SK-N-SH (cell line): ENCODE measurements around the gene SMYD2. TPM values are rescaled to one million over a fixed set of nuclear protein-coding genes. Genes with fewer than 3 reads are reported as not detected.

Experiments
- CTCF ChIA-PET: fragments of 300-600, 350-600 bp; formaldehyde crosslinking; extraction: SDS; loops from one replicate; lab custom pipeline; 2021; lab: Yijun Ruan, JAX
- POLR2A ChIA-PET: fragments of 350-600 bp; sonication (Branson Sonifier 250); formaldehyde crosslinking; extraction: SDS; loops from one replicate; lab custom pipeline; 2020; ENCODE audit warnings: antibody characterized with exemption, inconsistent platforms; lab: Yijun Ruan, JAX
- DNase-seq: peaks from one replicate; pipeline ENCODE4 v3.0.0; 2012
- H2AFZ ChIP-seq: fragments of 200-600 bp; sonication (generic); 2 replicates; pipeline ENCODE4 v1.8.1; 2016; ENCODE audit warnings: antibody characterized with exemption, mild to moderate bottlenecking, low read depth
- H3F3A ChIP-seq: fragments of 200-600 bp; sonication (generic); replicated peaks from 2 replicates; pipeline ENCODE3; 2016; ENCODE audit warnings: antibody characterized with exemption, mild to moderate bottlenecking; ENCODE audit not compliant: insufficient read depth
- H3K27ac ChIP-seq, 2 experiments: fragments of 200-500 bp in 1 of 2; fragments of 200-600 bp in 1 of 2; sonication (Bioruptor generic) in 1 of 2; sonication (generic), shearing (Covaris generic) in 1 of 2; 2 replicates each; pipeline versions ENCODE4 v1.5.1 to v1.6.1; 2014 to 2016; ENCODE audit warnings: low read depth in 2 of 2, inconsistent platforms in 1 of 2, low read length in 1 of 2, mild to moderate bottlenecking in 1 of 2, mixed read lengths in 1 of 2
- H3K27me3 ChIP-seq: fragments of 200-600 bp; sonication (generic), shearing (Covaris generic); 2 replicates; pipeline ENCODE4 v1.6.1; 2016; ENCODE audit warnings: mixed run types; ENCODE audit not compliant: insufficient read depth
- H3K36me3 ChIP-seq, 2 experiments: fragments of 200-500 bp in 1 of 2; fragments of 200-600 bp in 1 of 2; sonication (Bioruptor generic) in 1 of 2; sonication (generic) in 1 of 2; replicated peaks in 1 of 2; 2 replicates each; pipeline versions ENCODE3 to v1.5.1; 2014 to 2016; ENCODE audit warnings: low read length in 1 of 2, mild to moderate bottlenecking in 1 of 2; ENCODE audit not compliant: insufficient read depth in 2 of 2, control insufficient read depth in 1 of 2
- H3K4me1 ChIP-seq, 2 experiments: fragments of 200-500 bp in 1 of 2; fragments of 200-600 bp in 1 of 2; sonication (Bioruptor generic) in 1 of 2; sonication (generic), shearing (Covaris generic) in 1 of 2; 2 replicates each; pipeline versions ENCODE4 v1.5.1 to v1.6.1; 2014 to 2016; ENCODE audit warnings: low read depth in 1 of 2, low read length in 1 of 2, mixed run types in 1 of 2; ENCODE audit not compliant: insufficient read depth in 2 of 2, control insufficient read depth in 1 of 2
- H3K4me2 ChIP-seq: fragments of 200-600 bp; sonication (generic), shearing (Covaris generic); 2 replicates; pipeline ENCODE4 v1.6.1; 2017; ENCODE audit warnings: mixed run types
- H3K4me3 ChIP-seq, 2 experiments: fragments of 200-500 bp in 1 of 2; fragments of 200-600 bp in 1 of 2; sonication (Bioruptor generic) in 1 of 2; sonication (generic), shearing (Covaris generic) in 1 of 2; 2 replicates each; pipeline versions ENCODE4 v1.5.1 to v1.8.1; 2014 to 2016; ENCODE audit warnings: low read depth in 2 of 2, inconsistent platforms in 1 of 2, low read length in 1 of 2, mild to moderate bottlenecking in 1 of 2, mixed read lengths in 1 of 2, moderate library complexity in 1 of 2
- H3K79me2 ChIP-seq: fragments of 200-600 bp; sonication (generic); 2 replicates; pipeline ENCODE4 v1.8.1; 2017; ENCODE audit warnings: mild to moderate bottlenecking; ENCODE audit not compliant: insufficient read depth
- H3K9ac ChIP-seq: fragments of 200-600 bp; sonication (generic); 2 replicates; pipeline ENCODE4 v1.6.1; 2017; ENCODE audit warnings: mixed run types
- H3K9me2 ChIP-seq: fragments of 200-600 bp; sonication (generic); 2 replicates; pipeline ENCODE4 v1.6.1; 2017; ENCODE audit warnings: mixed run types
- H3K9me3 ChIP-seq: fragments of 200-600 bp; sonication (generic); 2 replicates; pipeline ENCODE4 v1.6.1; 2017; ENCODE audit warnings: mixed run types, mild to moderate bottlenecking, moderate library complexity
- H4K20me1 ChIP-seq: fragments of 200-600 bp; sonication (generic); 2 replicates; pipeline ENCODE4 v1.6.1; 2017; ENCODE audit warnings: mild to moderate bottlenecking, mixed run types; ENCODE audit not compliant: insufficient read depth
- CTCF ChIP-seq: fragments of 200-600 bp; sonication (generic); IDR thresholded peaks from 2 replicates; pipeline ENCODE4 v1.6.1; 2017; ENCODE audit warnings: antibody characterized with exemption, mild to moderate bottlenecking, moderate library complexity
- ELF1 ChIP-seq: IDR thresholded peaks from 2 replicates; pipeline ENCODE4 v1.4.0; 2012
- EP300 ChIP-seq, 2 experiments: IDR thresholded peaks; 2 replicates each; pipeline versions ENCODE4 v1.4.0 to v1.6.1; 2012; ENCODE audit warnings: borderline replicate concordance in 1 of 2, low read depth in 1 of 2, low read length in 1 of 2
- FOSL2 ChIP-seq: IDR thresholded peaks from 2 replicates; pipeline ENCODE4 v1.4.0; 2012; ENCODE audit warnings: low read depth, mild to moderate bottlenecking, moderate library complexity, borderline replicate concordance
- FOXJ3 ChIP-seq: sonication (generic); formaldehyde crosslinking; IDR thresholded peaks from 2 replicates; pipeline ENCODE4 v1.5.1; 2020; ENCODE audit warnings: mild to moderate bottlenecking, missing genetic modification reagents
- GABPA ChIP-seq: IDR thresholded peaks from 2 replicates; pipeline ENCODE4 v1.4.0; 2012; ENCODE audit warnings: low read depth, mild to moderate bottlenecking
- GATA2 ChIP-seq: sonication (generic); formaldehyde crosslinking; IDR thresholded peaks from 2 replicates; pipeline ENCODE4 v1.5.0; 2020; ENCODE audit warnings: mild to moderate bottlenecking, missing genetic modification reagents
- MEF2A ChIP-seq: IDR thresholded peaks from 2 replicates; pipeline ENCODE4 v1.4.0; 2012; ENCODE audit warnings: low read depth, borderline replicate concordance
- NFIC ChIP-seq: IDR thresholded peaks from 2 replicates; pipeline ENCODE4 v1.4.0; 2012; ENCODE audit warnings: borderline replicate concordance
- POLR2AphosphoS5 ChIP-seq: IDR thresholded peaks from 2 replicates; pipeline ENCODE4 v1.6.1; 2012; ENCODE audit warnings: low read depth, low read length
- RAD21 ChIP-seq: IDR thresholded peaks from 2 replicates; pipeline ENCODE4 v1.6.1; 2012; ENCODE audit warnings: mild to moderate bottlenecking, low read length
- RFX5 ChIP-seq: IDR thresholded peaks from 2 replicates; pipeline ENCODE4 v1.6.1; 2012; ENCODE audit warnings: mild to moderate bottlenecking, improper control_type of control experiment, low read length
- RXRA ChIP-seq: IDR thresholded peaks from 2 replicates; pipeline ENCODE4 v1.4.0; 2012; ENCODE audit warnings: low read depth, mild to moderate bottlenecking, borderline replicate concordance
- TAF1 ChIP-seq: IDR thresholded peaks from 2 replicates; pipeline ENCODE4 v1.6.1; 2012; ENCODE audit warnings: low read depth, mild to moderate bottlenecking, low read length, moderate library complexity, borderline replicate concordance
- TEAD4 ChIP-seq: IDR thresholded peaks from 2 replicates; pipeline ENCODE4 v1.4.0; 2012; ENCODE audit warnings: mild to moderate bottlenecking, borderline replicate concordance; ENCODE audit not compliant: insufficient read depth
- USF1 ChIP-seq: IDR thresholded peaks from 2 replicates; pipeline ENCODE4 v1.4.0; 2012; ENCODE audit warnings: low read depth, borderline replicate concordance
- USF2 ChIP-seq: fragments of 150-350 bp; IDR thresholded peaks from 2 replicates; pipeline ENCODE4 v1.6.1; 2017; ENCODE audit warnings: antibody characterized with exemption, low read length, low read depth, borderline replicate concordance
- YY1 ChIP-seq: IDR thresholded peaks from 2 replicates; pipeline ENCODE4 v1.4.0; 2012; ENCODE audit warnings: low read depth, mild to moderate bottlenecking
- ZBTB33 ChIP-seq: IDR thresholded peaks from 2 replicates; pipeline ENCODE4 v1.4.0; 2012; ENCODE audit warnings: low read depth, borderline replicate concordance
- WGBS: methylation state at CpG from one replicate; pipeline ENCODE4 v1.1.6; 2017; ENCODE audit warnings: low lambda C conversion rate; 5-methylcytosine and 5-hydroxymethylcytosine counted together
- polyA plus RNA-seq, 3 experiments: library from polyadenylated mRNA; depleted of rRNA; stranded (reverse); fragments of >200 nt; gene quantifications; 2 replicates each; pipeline ENCODE4 v1.2.3, GENCODE V29; 2012

SMYD2 gene
- polyA plus RNA-seq, 1 of the 3 experiments (the other 2 are of a cell fraction): 23.1 TPM

GRCh38 chr1:214318356-214318755 lies 37.4 kb downstream of the SMYD2 start:
- TF ChIP-seq USF2 (no peak), ELF1 (no peak), RXRA (no peak), NFIC (no peak), EP300 (IDR thresholded peaks at IDR 0.05; ENCODE audit: borderline replicate concordance in 1 of 2, low read depth in 1 of 2, low read length in 1 of 2) (no peak)
- Histone ChIP-seq H3K9me2 (no peaks in the 10 kb centered on the region), H3F3A (no peaks in the 10 kb centered on the region), H3K27me3 (no peaks in the 10 kb centered on the region), H3K9ac (no peak overlapping the region), H3K79me2 (no peaks in the 10 kb centered on the region), H3K4me2 (no peak overlapping the region), H3K4me3 (no peak overlapping the region), H3K36me3 (peaks cover 9 to 31% of the 10 kb centered on the region in 2 experiments), H3K9me3 (no peaks in the 10 kb centered on the region), H4K20me1 (no peaks in the 10 kb centered on the region), H3K27ac (no peak overlapping the region), H3K4me1 (peaks cover 0 to 5% of the 10 kb centered on the region in 2 experiments; a peak in 1 of 4 replicates), H2AFZ (no peak overlapping the region)
- POLR2A ChIA-PET: interaction anchor here (1.0 kb wide), 1 partner anchor 10 kb away, joined by 3 read pairs; no protein-coding TSS in a partner anchor
- WGBS: 76% methylated on average over 6 of the region's 6 CpGs
- no peak for DNase-seq
- CTCF ChIA-PET: interaction anchor here (0.9 to 10.7 kb wide), 4 partner anchors 12 to 106 kb away, joined by 3 to 154 read pairs (median 28); no protein-coding TSS in a partner anchor

GRCh38 chr1:214318956-214319736 lies 38.2 kb downstream of the SMYD2 start:
- DNase-seq: no peak
- H3K4me2 ChIP-seq: no peak overlapping the region
- no peaks in the 10 kb centered on the region for H3K9me3 ChIP-seq
- TF ChIP-seq EP300 (IDR thresholded peaks at IDR 0.05; ENCODE audit: borderline replicate concordance in 1 of 2, low read depth in 1 of 2, low read length in 1 of 2) (no peak), USF1 (no peak), NFIC (no peak), CTCF (no peak), FOSL2 (no peak), POLR2AphosphoS5 (no peak), TAF1 (no peak), RAD21 (no peak), USF2 (no peak), GATA2 (CRISPR knock-in tag) (no peak), GABPA (no peak), FOXJ3 (no peak), YY1 (no peak), RFX5 (no peak), MEF2A (no peak), ZBTB33 (no peak), TEAD4 (no peak)
- H4K20me1 ChIP-seq: no peaks in the 10 kb centered on the region
- H3K27ac ChIP-seq: no peak overlapping the region
- H3K79me2 ChIP-seq: no peaks in the 10 kb centered on the region
- CTCF ChIA-PET: interaction anchor here (0.6 to 10.7 kb wide), 5 partner anchors 11 to 105 kb away, joined by 3 to 154 read pairs (median 5); no protein-coding TSS in a partner anchor
- H2AFZ ChIP-seq: no peak overlapping the region
- POLR2A ChIA-PET: no interaction called here
- no peaks in the 10 kb centered on the region for H3F3A ChIP-seq
- 85% methylated on average over 7 of the region's 10 CpGs for WGBS
- H3K9me2 ChIP-seq: no peaks in the 10 kb centered on the region
- peaks cover 0 to 5% of the 10 kb centered on the region in 2 experiments; a peak in 1 of 4 replicates for H3K4me1 ChIP-seq
- no peak overlapping the region for H3K9ac ChIP-seq
- peaks cover 9 to 31% of the 10 kb centered on the region in 2 experiments for H3K36me3 ChIP-seq
- no peak overlapping the region for H3K4me3 ChIP-seq
- no peaks in the 10 kb centered on the region for H3K27me3 ChIP-seq
